Brain microvascular endothelial cell (primary cell): ENCODE results near the gene GIMAP4.
"Not testable (repeated sequence)": the region's sequence is repeated elsewhere in the genome, so short reads cannot be mapped to it uniquely, and the experiment has no call there.

ENCODE experiments used
- DNase-seq: peaks from one replicate; pipeline ENCODE4 v3.0.0-alpha.2; 2020
- H3K27ac ChIP-seq: fragments of 250-450 bp; sonication (Bioruptor Pico); 2 replicates; pipeline ENCODE4 v1.5.1; 2020; ENCODE audit warnings: mild to moderate bottlenecking, moderate library complexity
- H3K27me3 ChIP-seq: fragments of 250-450 bp; sonication (Bioruptor Pico); replicated peaks from 2 replicates; pipeline ENCODE4 v1.5.1; 2020; ENCODE audit warnings: mild to moderate bottlenecking
- H3K36me3 ChIP-seq: fragments of 250-450 bp; sonication (Bioruptor Pico); replicated peaks from 2 replicates; pipeline ENCODE4 v1.5.1; 2020; ENCODE audit warnings: mild to moderate bottlenecking
- H3K4me3 ChIP-seq: 2 replicates; pipeline ENCODE4 v1.5.1; 2011; ENCODE audit warnings: low read depth, mild to moderate bottlenecking, control low read depth, low read length, moderate library complexity
- CTCF ChIP-seq: IDR thresholded peaks from 2 replicates; pipeline ENCODE4 v1.5.1; 2011; ENCODE audit warnings: low read depth, mild to moderate bottlenecking, moderate library complexity, low read length, control low read depth, inconsistent platforms; ENCODE audit errors: missing control alignments
- in situ Hi-C: cut with HindIII; loops from 2 replicates; pipeline ENCODE4 v1.10.0; 2017; ENCODE audit warnings: low sequenced_read_pairs, low pct_ligation_motif_present

Gene GIMAP4

GRCh38 chr7:150567169-150567568 lies at the start of gene GIMAP4:
GIMAP4 (plus strand) TSS chr7:150567390; CDS start chr7:150569902, 2,512 bp downstream.
- TF ChIP-seq CTCF: no peak
- Histone ChIP-seq H3K27ac (no peak within 1 kb of the TSS), H3K4me3 (no peak within 1 kb of the TSS), H3K36me3 (no peaks in the 10 kb centered on the region), H3K27me3 (no peaks in the 10 kb centered on the region)
- no peak for DNase-seq
- in situ Hi-C loops: no loop called here

DNA sequence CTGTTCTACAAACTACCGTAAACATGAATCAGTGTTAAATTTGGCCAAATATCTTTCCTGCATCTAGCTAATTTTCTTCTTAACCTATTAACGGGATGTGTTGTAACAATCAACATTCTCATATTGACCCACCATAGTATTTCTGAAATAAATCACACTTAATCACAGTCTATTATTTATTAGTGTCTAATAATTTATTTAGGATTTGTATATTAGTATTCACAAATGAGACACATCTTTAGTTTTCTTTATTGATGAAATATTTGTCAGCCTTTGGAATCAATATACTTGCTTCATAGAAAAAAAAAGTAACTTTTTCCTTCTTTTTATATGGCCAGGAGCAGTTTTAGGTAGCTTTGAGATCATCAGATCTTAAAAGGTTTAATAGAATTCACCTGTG lies 47.9 kb upstream of the GIMAP4 start:
- Histone ChIP-seq H3K27ac (no peak overlapping the region), H3K4me3 (no peak overlapping the region), H3K27me3 (no peaks in the 10 kb centered on the region), H3K36me3 (no peaks in the 10 kb centered on the region)
- in situ Hi-C loops: no loop called here
- TF ChIP-seq CTCF: no peak
- DNase-seq: no peak

DNA sequence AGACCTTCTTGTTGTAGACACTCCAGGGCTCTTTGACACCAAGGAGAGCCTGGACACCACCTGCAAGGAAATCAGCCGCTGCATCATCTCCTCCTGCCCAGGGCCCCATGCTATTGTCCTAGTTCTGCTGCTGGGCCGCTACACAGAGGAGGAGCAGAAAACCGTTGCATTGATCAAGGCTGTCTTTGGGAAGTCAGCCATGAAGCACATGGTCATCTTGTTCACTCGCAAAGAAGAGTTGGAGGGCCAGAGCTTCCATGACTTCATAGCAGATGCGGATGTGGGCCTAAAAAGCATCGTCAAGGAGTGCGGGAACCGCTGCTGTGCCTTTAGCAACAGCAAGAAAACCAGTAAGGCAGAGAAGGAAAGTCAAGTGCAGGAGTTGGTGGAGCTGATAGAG lies 47.0 kb upstream of the GIMAP4 start:
- Histone ChIP-seq H3K27me3 (no peaks in the 10 kb centered on the region), H3K27ac (no peak overlapping the region), H3K4me3 (no peak overlapping the region), H3K36me3 (no peaks in the 10 kb centered on the region)
- DNase-seq: no peak
- no peak for TF ChIP-seq CTCF
- in situ Hi-C loops: no loop called here

DNA sequence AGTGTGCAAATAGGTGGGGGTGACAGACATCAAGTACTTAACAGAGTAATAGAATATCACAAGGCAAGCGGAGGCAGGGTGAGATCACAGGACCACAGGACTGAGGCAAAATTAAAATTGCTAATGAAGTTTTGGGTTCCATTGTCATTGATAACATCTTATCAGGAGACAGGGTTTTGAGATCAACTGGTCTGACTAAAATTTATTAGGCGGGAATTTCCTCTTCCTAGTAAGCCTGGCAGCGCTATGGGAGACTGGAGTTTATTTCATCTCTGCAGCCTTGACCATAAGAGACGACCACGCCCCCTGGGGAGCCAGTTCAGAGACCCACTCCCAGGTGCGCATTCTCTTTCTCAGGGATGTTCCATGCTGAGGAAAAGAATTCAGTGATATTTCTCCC lies 44.3 kb upstream of the GIMAP4 start:
- H3K36me3 ChIP-seq, DNase-seq, H3K27me3 ChIP-seq, H3K4me3 ChIP-seq, H3K27ac ChIP-seq, in situ Hi-C loops: not testable (repeated sequence)

- in situ Hi-C loops: no loop called here
- H3K27me3 ChIP-seq: no peaks in the 10 kb centered on the region
- H3K27ac ChIP-seq: no peak overlapping the region
- no peak overlapping the region for H3K4me3 ChIP-seq
- DNase-seq: no peak
- TF ChIP-seq CTCF: no peak
- H3K36me3 ChIP-seq: no peaks in the 10 kb centered on the region
Measured at GRCh38 chr7:150524018-150524417, 43.2 kb upstream of the GIMAP4 start.

DNA sequence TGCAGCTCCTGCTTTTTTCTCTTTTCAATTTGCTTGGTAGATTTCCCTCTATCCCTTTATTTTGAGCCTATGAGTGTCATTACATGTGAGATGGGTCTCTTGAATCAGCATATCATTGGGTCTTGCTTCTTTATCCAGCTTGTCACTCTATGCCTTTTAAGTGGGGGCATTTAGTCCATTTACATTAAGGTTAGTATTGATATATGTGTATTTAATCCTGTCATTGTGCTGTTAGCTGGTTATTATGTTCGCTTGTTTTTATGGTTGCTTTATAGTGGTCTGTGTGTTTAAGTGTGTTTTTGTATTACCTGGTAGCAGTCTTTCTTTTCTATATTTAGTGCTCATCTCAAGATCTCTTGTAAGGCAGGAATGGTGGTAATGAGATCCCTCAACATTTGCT lies 35.5 kb upstream of the GIMAP4 start:
- no peak for TF ChIP-seq CTCF
- in situ Hi-C loops: no loop called here

More for the DNA sequence above, 35.5 kb upstream of the GIMAP4 start:
- H3K27me3 ChIP-seq: no peaks in the 10 kb centered on the region
- no peak overlapping the region for H3K4me3 ChIP-seq
- no peaks in the 10 kb centered on the region for H3K36me3 ChIP-seq
- no peak for DNase-seq
- H3K27ac ChIP-seq: no peak overlapping the region
